Gastrocnemius medialis (tissue), 4 donors: ENCODE data around the gene ADGRE3.

Experiments
- POLR2A ChIP-seq, 2 donors: fragments of 450-650 bp; IDR thresholded peaks; one replicate each; pipeline ENCODE4 v1.6.1; 2017; ENCODE audit warnings: antibody characterized with exemption in 2 of 2, mild to moderate bottlenecking in 2 of 2, moderate library complexity in 2 of 2
- TF ChIP-seq, protein P1 (sequence below), 5 experiments: fragments of 450-650 bp in 3 of 5; fragments of 200-600 bp in 2 of 5; sonication (generic) in 2 of 5; IDR thresholded peaks in 4 of 5; conservative IDR thresholded peaks in 1 of 5; 1 replicate in 4 of 5; 2 replicates in 1 of 5; pipeline ENCODE4 v1.5.1; 2016 to 2019; ENCODE audit warnings: antibody characterized with exemption in 5 of 5, mild to moderate bottlenecking in 3 of 5, moderate library complexity in 3 of 5

DNA sequence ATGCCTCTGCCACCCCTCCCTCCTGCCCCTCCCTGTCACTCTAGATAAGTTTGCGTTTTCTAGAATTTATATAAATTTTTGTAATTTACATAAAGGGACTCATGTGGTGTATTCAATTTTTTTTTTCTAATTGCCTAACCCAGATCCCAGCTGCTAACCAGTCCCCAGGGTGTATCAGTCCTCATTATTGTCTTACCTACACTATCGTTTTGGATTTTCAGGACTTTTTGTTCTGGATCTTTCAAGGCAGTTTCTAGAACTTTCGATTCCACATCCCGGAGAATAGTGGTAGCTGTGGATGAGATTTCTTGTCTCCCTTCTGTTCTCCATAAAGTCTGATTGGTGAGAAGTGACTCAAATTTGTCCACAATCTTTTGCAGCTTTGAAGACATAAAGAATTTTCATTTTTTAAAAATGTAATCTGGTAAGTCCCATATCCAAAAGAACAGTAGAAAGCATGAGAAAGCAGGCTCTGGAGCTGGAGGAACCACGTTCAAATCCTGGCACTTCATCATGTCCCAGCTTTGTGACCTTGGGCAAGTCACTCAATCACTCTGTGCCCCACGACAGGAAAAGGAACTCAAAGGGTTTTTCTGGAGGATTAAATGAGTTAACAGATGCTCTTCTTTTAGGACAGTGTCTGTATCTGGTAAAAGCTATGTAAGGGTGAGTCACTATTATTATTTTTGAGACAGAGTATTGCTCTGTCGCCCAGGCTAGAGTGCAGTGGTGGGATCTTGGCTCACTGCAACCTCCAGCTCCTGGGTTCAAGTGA, 19.7 kb downstream of the ADGRE3 start:
- TF ChIP-seq POLR2A (IDR thresholded peaks at IDR 0.05), result no peak
- TF ChIP-seq, protein P1, sequence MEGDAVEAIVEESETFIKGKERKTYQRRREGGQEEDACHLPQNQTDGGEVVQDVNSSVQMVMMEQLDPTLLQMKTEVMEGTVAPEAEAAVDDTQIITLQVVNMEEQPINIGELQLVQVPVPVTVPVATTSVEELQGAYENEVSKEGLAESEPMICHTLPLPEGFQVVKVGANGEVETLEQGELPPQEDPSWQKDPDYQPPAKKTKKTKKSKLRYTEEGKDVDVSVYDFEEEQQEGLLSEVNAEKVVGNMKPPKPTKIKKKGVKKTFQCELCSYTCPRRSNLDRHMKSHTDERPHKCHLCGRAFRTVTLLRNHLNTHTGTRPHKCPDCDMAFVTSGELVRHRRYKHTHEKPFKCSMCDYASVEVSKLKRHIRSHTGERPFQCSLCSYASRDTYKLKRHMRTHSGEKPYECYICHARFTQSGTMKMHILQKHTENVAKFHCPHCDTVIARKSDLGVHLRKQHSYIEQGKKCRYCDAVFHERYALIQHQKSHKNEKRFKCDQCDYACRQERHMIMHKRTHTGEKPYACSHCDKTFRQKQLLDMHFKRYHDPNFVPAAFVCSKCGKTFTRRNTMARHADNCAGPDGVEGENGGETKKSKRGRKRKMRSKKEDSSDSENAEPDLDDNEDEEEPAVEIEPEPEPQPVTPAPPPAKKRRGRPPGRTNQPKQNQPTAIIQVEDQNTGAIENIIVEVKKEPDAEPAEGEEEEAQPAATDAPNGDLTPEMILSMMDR (IDR thresholded peaks at IDR 0.05 in 4 of 5, conservative IDR thresholded peaks at IDR 0.05 in 1 of 5), result no peak
